Gastroesophageal sphincter (tissue), 4 donors: Measurements from ENCODE around the gene OCEL1. TPM values are rescaled to one million over a fixed set of nuclear protein-coding genes. Genes with fewer than 3 reads are reported as not detected.

Experiments
- ATAC-seq: fragments of 150-250 bp; one replicate; pipeline ENCODE4 v1.9.1; 2016; ENCODE audit warnings: mild to moderate bottlenecking, moderate library complexity
- H3K27ac ChIP-seq, 4 donors: fragments of 200-600 bp; sonication (generic) in 3 of 4; 1 replicate in 3 of 4; 2 replicates in 1 of 4; pipeline ENCODE4 v1.5.1; 2016 to 2019
- H3K27me3 ChIP-seq: fragments of 200-600 bp; sonication (generic); one replicate; pipeline ENCODE4 v1.5.1; 2019
- H3K36me3 ChIP-seq, 2 donors: fragments of 200-600 bp; sonication (generic); one replicate each; pipeline ENCODE4 v1.5.1; 2019; ENCODE audit warnings: control low read depth in 1 of 2
- H3K4me1 ChIP-seq, 3 donors: fragments of 200-600 bp; sonication (generic); 1 replicate in 2 of 3; 2 replicates in 1 of 3; pipeline ENCODE4 v1.5.1; 2016 to 2019; ENCODE audit warnings: control low read depth in 2 of 3
- H3K4me3 ChIP-seq, 2 donors: fragments of 200-600 bp; sonication (generic); one replicate each; pipeline ENCODE4 v1.5.1; 2019; ENCODE audit warnings: mild to moderate bottlenecking in 1 of 2, moderate library complexity in 1 of 2
- H3K9me3 ChIP-seq, 3 donors: fragments of 200-600 bp; sonication (generic); one replicate each; pipeline ENCODE4 v1.5.1; 2017 to 2019; ENCODE audit warnings: control low read depth in 2 of 3
- EP300 ChIP-seq: sonication (generic); formaldehyde crosslinking; IDR thresholded peaks from one replicate; pipeline ENCODE4 v1.6.1; 2017; ENCODE audit warnings: antibody characterized with exemption, mild to moderate bottlenecking
- POLR2A ChIP-seq, 2 donors: fragments of 450-650 bp; IDR thresholded peaks; one replicate each; pipeline ENCODE4 v1.6.1; 2017; ENCODE audit warnings: antibody characterized with exemption in 2 of 2, mild to moderate bottlenecking in 2 of 2, moderate library complexity in 1 of 2
- POLR2AphosphoS5 ChIP-seq: sonication (generic); formaldehyde crosslinking; IDR thresholded peaks from one replicate; pipeline ENCODE4 v1.6.1; 2017; ENCODE audit warnings: antibody characterized with exemption
- WGBS, 2 donors: methylation state at CpG; one replicate each; pipeline ENCODE4 v1.1.5; 2018; ENCODE audit warnings: low coverage in 1 of 2; 5-methylcytosine and 5-hydroxymethylcytosine counted together
- total RNA-seq, 4 donors: library from RNA; depleted of rRNA; stranded (reverse); fragments of >200 nt; gene quantifications; one replicate each; pipeline ENCODE4 v1.1.0, GENCODE V29; 2016
- TF ChIP-seq, protein P1 (sequence below), 4 experiments: fragments of 200-600 bp in 2 of 4; fragments of 450-650 bp in 2 of 4; sonication (generic) in 1 of 4; IDR thresholded peaks; one replicate each; pipeline ENCODE4 v1.5.1; 2017 to 2019; ENCODE audit warnings: antibody characterized with exemption in 4 of 4, mild to moderate bottlenecking in 2 of 4, moderate library complexity in 2 of 4

OCEL1 gene
- total RNA-seq, 4 donors from 2014 or later, result 3.5 to 15.1 (median 6.5) TPM

DNA sequence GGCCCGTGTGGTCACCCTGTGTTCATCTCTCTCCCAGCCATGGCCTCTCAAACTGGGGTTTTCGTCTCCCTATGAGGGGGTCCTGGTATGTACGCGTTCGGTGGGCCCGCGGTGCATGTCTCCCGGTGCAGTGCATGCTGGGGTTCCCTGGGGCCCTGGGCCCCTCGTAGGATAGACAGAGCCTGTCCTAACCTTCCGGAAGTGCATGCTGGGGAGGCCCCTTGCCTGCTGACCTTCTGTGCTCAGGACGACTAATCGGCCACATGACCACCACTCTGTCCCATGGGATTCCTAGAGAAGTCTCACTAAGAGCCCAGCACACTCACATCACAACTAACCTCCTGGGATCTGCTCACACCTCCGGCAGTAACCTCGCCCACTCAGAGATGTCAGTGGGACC lies 15.7 kb upstream of the OCEL1 start:
- WGBS, 2 donors, result 67 to 100% methylated on average over 1 to 3 of the region's 14 CpGs
- H3K4me3 ChIP-seq, result no peak overlapping the region
- H3K36me3 ChIP-seq, result peaks cover 0 to 82% of the 10 kb centered on the region in 2 donors
- no peaks in the 10 kb centered on the region for H3K27me3 ChIP-seq
- TF ChIP-seq POLR2A (IDR thresholded peaks at IDR 0.05), result no peak
- TF ChIP-seq, protein P1, sequence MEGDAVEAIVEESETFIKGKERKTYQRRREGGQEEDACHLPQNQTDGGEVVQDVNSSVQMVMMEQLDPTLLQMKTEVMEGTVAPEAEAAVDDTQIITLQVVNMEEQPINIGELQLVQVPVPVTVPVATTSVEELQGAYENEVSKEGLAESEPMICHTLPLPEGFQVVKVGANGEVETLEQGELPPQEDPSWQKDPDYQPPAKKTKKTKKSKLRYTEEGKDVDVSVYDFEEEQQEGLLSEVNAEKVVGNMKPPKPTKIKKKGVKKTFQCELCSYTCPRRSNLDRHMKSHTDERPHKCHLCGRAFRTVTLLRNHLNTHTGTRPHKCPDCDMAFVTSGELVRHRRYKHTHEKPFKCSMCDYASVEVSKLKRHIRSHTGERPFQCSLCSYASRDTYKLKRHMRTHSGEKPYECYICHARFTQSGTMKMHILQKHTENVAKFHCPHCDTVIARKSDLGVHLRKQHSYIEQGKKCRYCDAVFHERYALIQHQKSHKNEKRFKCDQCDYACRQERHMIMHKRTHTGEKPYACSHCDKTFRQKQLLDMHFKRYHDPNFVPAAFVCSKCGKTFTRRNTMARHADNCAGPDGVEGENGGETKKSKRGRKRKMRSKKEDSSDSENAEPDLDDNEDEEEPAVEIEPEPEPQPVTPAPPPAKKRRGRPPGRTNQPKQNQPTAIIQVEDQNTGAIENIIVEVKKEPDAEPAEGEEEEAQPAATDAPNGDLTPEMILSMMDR (IDR thresholded peaks at IDR 0.05), result no peak
- no peak for TF ChIP-seq EP300
- no peak for TF ChIP-seq POLR2AphosphoS5
- no peak overlapping the region for H3K27ac ChIP-seq
- no peaks in the 10 kb centered on the region for H3K9me3 ChIP-seq
- ATAC-seq, result no peak
- H3K4me1 ChIP-seq, result peaks cover 0 to 8% (median 3%) of the 10 kb centered on the region in 3 donors

DNA sequence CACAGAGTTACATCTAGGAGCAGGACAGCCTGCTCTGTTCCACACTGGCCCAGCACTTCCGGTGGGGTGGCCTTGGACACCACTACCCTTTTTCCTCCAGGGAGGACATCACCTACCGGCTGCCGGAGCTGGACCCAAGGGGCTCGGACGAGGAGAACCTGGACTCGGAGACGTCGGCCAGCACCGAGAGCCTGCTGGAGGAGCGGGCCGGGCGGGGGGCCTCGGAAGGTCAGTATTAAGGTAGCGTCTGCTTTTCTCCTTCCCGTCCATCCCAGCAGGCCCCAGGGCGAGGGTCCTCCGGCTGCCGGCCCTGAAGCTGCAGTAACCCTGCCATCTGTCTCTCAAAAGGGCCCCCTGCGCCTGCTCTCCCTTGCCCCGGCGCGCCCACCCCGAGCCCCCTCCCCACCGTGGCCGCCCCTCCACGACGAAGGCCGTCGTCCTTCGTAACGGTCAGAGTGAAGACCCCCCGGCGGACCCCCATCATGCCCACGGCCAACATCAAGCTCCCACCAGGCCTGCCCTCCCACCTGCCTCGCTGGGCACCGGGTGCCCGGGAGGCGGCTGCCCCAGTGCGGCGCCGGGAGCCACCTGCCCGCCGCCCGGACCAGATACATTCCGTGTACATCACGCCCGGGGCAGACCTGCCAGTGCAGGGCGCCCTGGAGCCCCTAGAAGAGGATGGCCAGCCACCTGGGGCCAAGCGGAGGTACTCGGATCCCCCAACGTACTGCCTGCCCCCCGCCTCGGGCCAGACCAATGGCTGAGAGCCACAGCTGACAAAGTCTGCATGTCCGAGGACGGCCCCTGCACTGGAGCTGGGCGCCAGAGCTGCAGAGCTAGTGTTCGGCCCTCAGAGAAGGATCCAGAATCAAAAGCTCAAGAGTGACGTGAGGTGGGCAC lies 14.2 kb upstream of the OCEL1 start:
- Histone ChIP-seq H3K4me3 (no peak overlapping the region), H3K36me3 (peaks cover 0 to 70% of the 10 kb centered on the region in 2 donors), H3K9me3 (no peaks in the 10 kb centered on the region), H3K27me3 (no peaks in the 10 kb centered on the region), H3K4me1 (peaks cover 0 to 21% (median 10%) of the 10 kb centered on the region in 3 donors), H3K27ac (no peak overlapping the region)
- no peak for TF ChIP-seq POLR2AphosphoS5
- TF ChIP-seq, protein P1 (IDR thresholded peaks at IDR 0.05), result no peak
- no peak for TF ChIP-seq EP300
- no peak for TF ChIP-seq POLR2A (IDR thresholded peaks at IDR 0.05)
- 71% methylated on average over 1 to 5 of the region's 58 CpGs for WGBS, 2 donors
- ATAC-seq, result no peak

DNA sequence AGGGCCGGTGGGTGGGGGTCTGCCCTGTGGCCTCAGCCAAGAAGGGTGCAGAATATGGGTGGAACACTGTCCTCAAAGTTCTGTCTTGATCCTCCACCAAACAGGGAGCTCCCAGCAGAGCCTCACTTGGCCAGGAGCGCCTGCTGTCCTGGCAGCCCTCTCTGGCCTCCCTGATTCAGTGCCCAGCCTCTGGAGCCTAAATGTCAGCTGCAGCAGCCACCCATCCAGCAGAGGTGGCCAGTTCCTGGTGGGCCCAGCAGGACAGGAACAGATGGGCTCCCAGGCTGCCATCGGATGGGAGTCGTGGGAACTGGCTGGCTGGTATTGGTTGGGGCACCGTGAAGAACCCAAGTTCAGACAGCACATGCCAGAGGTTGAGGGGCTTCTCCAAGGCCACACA lies 12.7 kb upstream of the OCEL1 start:
- peaks cover 0 to 21% (median 10%) of the 10 kb centered on the region in 3 donors for H3K4me1 ChIP-seq
- H3K4me3 ChIP-seq, result no peak overlapping the region
- no peaks in the 10 kb centered on the region for H3K9me3 ChIP-seq
- TF ChIP-seq POLR2AphosphoS5 (no peak), POLR2A (IDR thresholded peaks at IDR 0.05) (no peak), EP300 (no peak)
- TF ChIP-seq, protein P1 (IDR thresholded peaks at IDR 0.05), result no peak
- H3K36me3 ChIP-seq, result peaks cover 0 to 72% of the 10 kb centered on the region in 2 donors
- H3K27ac ChIP-seq, result no peak overlapping the region
- ATAC-seq, result no peak
- no peaks in the 10 kb centered on the region for H3K27me3 ChIP-seq
- whole genome bisulfite sequencing, 2 donors, result 67 to 80% methylated on average over 1 to 2 of the region's 5 CpGs

DNA sequence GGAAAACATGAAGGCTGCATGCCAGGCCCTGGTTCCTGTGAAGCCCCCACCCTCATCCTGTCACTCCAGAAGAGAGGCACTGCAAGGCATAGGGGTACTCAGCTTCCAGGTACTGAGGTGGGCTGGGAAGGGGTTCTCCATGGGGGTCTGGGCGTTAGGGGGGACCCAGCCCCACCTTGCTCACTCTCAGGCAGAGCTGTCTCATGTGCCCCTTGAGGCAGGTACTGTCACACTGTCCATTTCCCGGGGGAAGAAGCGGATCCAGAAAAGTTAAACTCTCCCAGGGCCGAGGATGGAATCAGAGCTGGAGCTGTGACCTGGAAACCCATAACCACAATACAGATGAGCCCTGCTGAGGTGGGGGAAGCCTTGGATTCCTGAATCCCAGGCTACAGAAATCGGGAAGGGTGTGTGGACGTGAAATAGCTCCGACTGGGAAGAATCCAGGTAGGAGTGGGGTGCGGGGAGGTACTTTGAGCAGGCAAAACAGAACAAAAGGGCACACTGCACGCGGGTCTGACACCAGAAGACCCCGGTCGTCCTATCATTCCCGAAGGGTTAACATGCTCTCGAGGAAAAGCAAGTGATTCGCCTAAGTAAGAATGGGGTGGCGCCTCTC lies 11.4 kb upstream of the OCEL1 start:
- ATAC-seq, result no peak
- no peaks in the 10 kb centered on the region for H3K27me3 ChIP-seq
- WGBS, 2 donors, result 3 to 21% methylated on average over 5 to 13 of the region's 16 CpGs
- no peak for TF ChIP-seq POLR2A (IDR thresholded peaks at IDR 0.05)
- TF ChIP-seq, protein P1 (IDR thresholded peaks at IDR 0.05), result no peak
- TF ChIP-seq POLR2AphosphoS5, result no peak
- TF ChIP-seq EP300, result no peak
- H3K4me3 ChIP-seq, result peak overlapping the region; percentile 48 to 79
- no peaks in the 10 kb centered on the region for H3K9me3 ChIP-seq
- peak overlapping the region; percentile 48 to 95 (median 92) for H3K27ac ChIP-seq
- peaks cover 0 to 72% of the 10 kb centered on the region in 2 donors for H3K36me3 ChIP-seq
- peaks cover 0 to 21% (median 10%) of the 10 kb centered on the region in 3 donors for H3K4me1 ChIP-seq
